Type B pancreatic cell (in vitro differentiated cells): ENCODE measurements around the gene STAM. TPM values are rescaled to one million over a fixed set of nuclear protein-coding genes. Genes with fewer than 3 reads are reported as not detected.

Source experiments
- DNase-seq: peaks from one replicate; pipeline ENCODE4 v3.0.0; 2021; ENCODE audit warnings: mixed read lengths; ENCODE audit not compliant: unreplicated experiment; ENCODE audit errors: extremely low spot score
- H3K27ac Mint-ChIP-seq: 2 replicates; pipeline ENCODE4 v1.8.0; 2021; ENCODE audit warnings: mild to moderate bottlenecking, mixed read lengths
- H3K27me3 Mint-ChIP-seq: 2 replicates; pipeline ENCODE4 v1.8.0; 2021; ENCODE audit warnings: mixed read lengths
- H3K36me3 Mint-ChIP-seq: 2 replicates; pipeline ENCODE4 v1.8.0; 2021; ENCODE audit warnings: mixed read lengths
- H3K4me1 Mint-ChIP-seq: one replicate; pipeline ENCODE4 v1.8.0; 2021; ENCODE audit warnings: mixed read lengths; ENCODE audit not compliant: unreplicated experiment
- H3K4me3 Mint-ChIP-seq: 2 replicates; pipeline ENCODE4 v1.8.0; 2021; ENCODE audit warnings: mild to moderate bottlenecking, mixed read lengths
- H3K9me3 Mint-ChIP-seq: 2 replicates; pipeline ENCODE4 v1.8.0; 2021; ENCODE audit warnings: mixed read lengths
- CTCF ChIP-seq: fragments of 200-600 bp; sonication (generic); conservative IDR thresholded peaks from 2 replicates; pipeline ENCODE4 v1.5.0; 2021; ENCODE audit warnings: antibody characterized with exemption, mild to moderate bottlenecking
- total RNA-seq: library from RNA; stranded (reverse); gene quantifications from 2 replicates; pipeline ENCODE4 v1.2.1, GENCODE V29; 2021; ENCODE audit warnings: low replicate concordance

STAM gene
- total RNA-seq, 1 donor from 2014 or later: 26.3 TPM

GRCh38 chr10:17703706-17704105 lies 59.8 kb downstream of the STAM start:
- H3K9me3 Mint-ChIP-seq: no peaks in the 10 kb centered on the region
- DNase-seq: no peak
- no peaks in the 10 kb centered on the region for H3K27me3 Mint-ChIP-seq
- H3K4me3 Mint-ChIP-seq: no peak overlapping the region
- no peak for TF ChIP-seq CTCF
- no peak overlapping the region for H3K27ac Mint-ChIP-seq
- H3K4me1 Mint-ChIP-seq: no peaks in the 10 kb centered on the region
- H3K36me3 Mint-ChIP-seq: peaks cover 23% of the 10 kb centered on the region

GRCh38 chr10:17708821-17709220 lies 64.9 kb downstream of the STAM start:
- no peak overlapping the region for H3K27ac Mint-ChIP-seq
- no peak overlapping the region for H3K4me3 Mint-ChIP-seq
- TF ChIP-seq CTCF: no peak
- H3K9me3 Mint-ChIP-seq: no peaks in the 10 kb centered on the region
- H3K36me3 Mint-ChIP-seq: peaks cover 21% of the 10 kb centered on the region
- H3K4me1 Mint-ChIP-seq: peaks cover 9% of the 10 kb centered on the region
- DNase-seq: no peak
- H3K27me3 Mint-ChIP-seq: no peaks in the 10 kb centered on the region

- no peaks in the 10 kb centered on the region for H3K9me3 Mint-ChIP-seq
- no peak overlapping the region for H3K27ac Mint-ChIP-seq
- no peak for DNase-seq
- H3K4me3 Mint-ChIP-seq: no peak overlapping the region
- H3K36me3 Mint-ChIP-seq: peaks cover 25% of the 10 kb centered on the region
- H3K4me1 Mint-ChIP-seq: peaks cover 9% of the 10 kb centered on the region
- no peaks in the 10 kb centered on the region for H3K27me3 Mint-ChIP-seq
- TF ChIP-seq CTCF: no peak
Observed at GRCh38 chr10:17709492-17709891, 65.5 kb downstream of the STAM start.

- Mint-ChIP-seq H3K4me1 (peaks cover 9% of the 10 kb centered on the region), H3K9me3 (no peaks in the 10 kb centered on the region), H3K4me3 (no peak overlapping the region), H3K36me3 (peaks cover 25% of the 10 kb centered on the region), H3K27ac (no peak overlapping the region), H3K27me3 (no peaks in the 10 kb centered on the region)
- no peak for DNase-seq
- no peak for TF ChIP-seq CTCF
Observed at GRCh38 chr10:17710181-17710580, 66.2 kb downstream of the STAM start.

- Mint-ChIP-seq H3K4me1 (peaks cover 9% of the 10 kb centered on the region), H3K9me3 (no peaks in the 10 kb centered on the region), H3K36me3 (peaks cover 24% of the 10 kb centered on the region), H3K27me3 (no peaks in the 10 kb centered on the region), H3K4me3 (no peak overlapping the region), H3K27ac (no peak overlapping the region)
- TF ChIP-seq CTCF: no peak
- no peak for DNase-seq
Observed at GRCh38 chr10:17712053-17712452, 68.1 kb downstream of the STAM start.
